ENCODE results near the gene OR2J3. TPM values are rescaled to one million over a fixed set of nuclear protein-coding genes. Genes with fewer than 3 reads are reported as not detected.
"Not testable (repeated sequence)": the region's sequence is repeated elsewhere in the genome, so short reads cannot be mapped to it uniquely, and the experiment has no call there.

Gene OR2J3
- total RNA-seq, 1 experiment from 2014 or later: not detected

- H3K36me3 ChIP-seq (ENCODE audit: insufficient read depth, low read length, poor library complexity, severe bottlenecking): no peaks in the 10 kb centered on the region
- no peaks in the 10 kb centered on the region for H3K4me1 ChIP-seq (ENCODE audit: insufficient read depth, low read length, poor library complexity, severe bottlenecking)
- BruUV-seq (replicated peaks): no TSS peak
- CTCF ChIA-PET: no interaction called here
- peaks cover 10% of the 10 kb centered on the region for H3K9me3 ChIP-seq (ENCODE audit: low read depth, low read length, poor library complexity, severe bottlenecking)
- H3K4me3 ChIP-seq (ENCODE audit: low read depth, low read length, poor library complexity, severe bottlenecking): no peak overlapping the region
- no peaks in the 10 kb centered on the region for H3K27me3 ChIP-seq (replicated peaks; ENCODE audit: insufficient read depth, low read depth, low read length, poor library complexity)
- TF ChIP-seq, protein P1, sequence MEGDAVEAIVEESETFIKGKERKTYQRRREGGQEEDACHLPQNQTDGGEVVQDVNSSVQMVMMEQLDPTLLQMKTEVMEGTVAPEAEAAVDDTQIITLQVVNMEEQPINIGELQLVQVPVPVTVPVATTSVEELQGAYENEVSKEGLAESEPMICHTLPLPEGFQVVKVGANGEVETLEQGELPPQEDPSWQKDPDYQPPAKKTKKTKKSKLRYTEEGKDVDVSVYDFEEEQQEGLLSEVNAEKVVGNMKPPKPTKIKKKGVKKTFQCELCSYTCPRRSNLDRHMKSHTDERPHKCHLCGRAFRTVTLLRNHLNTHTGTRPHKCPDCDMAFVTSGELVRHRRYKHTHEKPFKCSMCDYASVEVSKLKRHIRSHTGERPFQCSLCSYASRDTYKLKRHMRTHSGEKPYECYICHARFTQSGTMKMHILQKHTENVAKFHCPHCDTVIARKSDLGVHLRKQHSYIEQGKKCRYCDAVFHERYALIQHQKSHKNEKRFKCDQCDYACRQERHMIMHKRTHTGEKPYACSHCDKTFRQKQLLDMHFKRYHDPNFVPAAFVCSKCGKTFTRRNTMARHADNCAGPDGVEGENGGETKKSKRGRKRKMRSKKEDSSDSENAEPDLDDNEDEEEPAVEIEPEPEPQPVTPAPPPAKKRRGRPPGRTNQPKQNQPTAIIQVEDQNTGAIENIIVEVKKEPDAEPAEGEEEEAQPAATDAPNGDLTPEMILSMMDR (conservative IDR thresholded peaks at IDR 0.05; ENCODE audit: low read depth, low read length): no peak
- TF ChIP-seq EZH2 (IDR thresholded peaks at IDR 0.05; ENCODE audit: borderline replicate concordance, low read depth, low read length, poor library complexity, severe bottlenecking): no peak
- POLR2A ChIA-PET (ENCODE audit: low non-redundant PET): no interaction called here
- no peak for DNase-seq (ENCODE audit: low spot score)
- intact Hi-C loops (cut with micrococcal nuclease; ENCODE audit: unreplicated experiment): no loop called here
- H3K27ac ChIP-seq (ENCODE audit: low read depth, low read length, poor library complexity, severe bottlenecking): no peak overlapping the region
Observed at GRCh38 chr6:29142309-29142708, 34.5 kb downstream of the OR2J3 start.

DNA sequence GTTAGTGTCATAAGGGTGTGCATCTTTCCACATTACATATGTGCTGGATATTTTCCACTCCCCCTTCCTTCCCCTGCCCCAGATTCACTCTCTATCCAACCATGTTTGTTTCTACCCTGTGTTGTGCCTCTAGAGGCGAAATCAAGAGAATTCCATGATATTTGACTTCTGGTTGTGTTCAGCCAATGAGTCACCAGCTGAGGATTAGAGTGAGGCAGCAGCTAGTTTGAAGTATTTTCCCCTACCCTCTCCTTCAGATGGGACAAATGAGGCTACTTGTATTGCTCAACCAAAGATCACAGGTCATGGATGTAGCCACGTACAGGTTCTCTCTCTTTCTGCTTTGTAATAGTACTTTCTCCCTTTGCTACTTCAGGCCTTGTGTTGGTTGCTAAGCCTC lies 38.3 kb downstream of the OR2J3 start:
- POLR2A ChIA-PET (ENCODE audit: low non-redundant PET): no interaction called here
- Histone ChIP-seq H3K36me3 (ENCODE audit: insufficient read depth, low read length, poor library complexity, severe bottlenecking) (no peaks in the 10 kb centered on the region), H3K4me1 (ENCODE audit: insufficient read depth, low read length, poor library complexity, severe bottlenecking) (no peaks in the 10 kb centered on the region), H3K27me3 (replicated peaks; ENCODE audit: insufficient read depth, low read depth, low read length, poor library complexity) (no peaks in the 10 kb centered on the region), H3K27ac (ENCODE audit: low read depth, low read length, poor library complexity, severe bottlenecking) (no peak overlapping the region), H3K4me3 (ENCODE audit: low read depth, low read length, poor library complexity, severe bottlenecking) (no peak overlapping the region), H3K9me3 (ENCODE audit: low read depth, low read length, poor library complexity, severe bottlenecking) (peaks cover 10% of the 10 kb centered on the region)
- CTCF ChIA-PET: no interaction called here
- intact Hi-C loops (cut with micrococcal nuclease; ENCODE audit: unreplicated experiment): no loop called here
- no peak for DNase-seq (ENCODE audit: low spot score)
- BruUV-seq (replicated peaks): no TSS peak
- TF ChIP-seq, protein P1 (conservative IDR thresholded peaks at IDR 0.05; ENCODE audit: low read depth, low read length): no peak
- no peak for TF ChIP-seq EZH2 (IDR thresholded peaks at IDR 0.05; ENCODE audit: borderline replicate concordance, low read depth, low read length, poor library complexity, severe bottlenecking)

- Histone ChIP-seq H3K9me3 (ENCODE audit: low read depth, low read length, poor library complexity, severe bottlenecking) (peaks cover 10% of the 10 kb centered on the region), H3K4me1 (ENCODE audit: insufficient read depth, low read length, poor library complexity, severe bottlenecking) (no peaks in the 10 kb centered on the region), H3K27me3 (replicated peaks; ENCODE audit: insufficient read depth, low read depth, low read length, poor library complexity) (no peaks in the 10 kb centered on the region), H3K4me3 (ENCODE audit: low read depth, low read length, poor library complexity, severe bottlenecking) (no peak overlapping the region), H3K36me3 (ENCODE audit: insufficient read depth, low read length, poor library complexity, severe bottlenecking) (no peaks in the 10 kb centered on the region), H3K27ac (ENCODE audit: low read depth, low read length, poor library complexity, severe bottlenecking) (no peak overlapping the region)
- intact Hi-C loops (cut with micrococcal nuclease; ENCODE audit: unreplicated experiment): no loop called here
- BruUV-seq (replicated peaks): no TSS peak
- DNase-seq (ENCODE audit: low spot score): no peak
- no peak for TF ChIP-seq EZH2 (IDR thresholded peaks at IDR 0.05; ENCODE audit: borderline replicate concordance, low read depth, low read length, poor library complexity, severe bottlenecking)
- TF ChIP-seq, protein P1 (conservative IDR thresholded peaks at IDR 0.05; ENCODE audit: low read depth, low read length): no peak
- CTCF ChIA-PET: no interaction called here
- POLR2A ChIA-PET (ENCODE audit: low non-redundant PET): no interaction called here
Observed at GRCh38 chr6:29147074-29147473, 39.2 kb downstream of the OR2J3 start.

DNA sequence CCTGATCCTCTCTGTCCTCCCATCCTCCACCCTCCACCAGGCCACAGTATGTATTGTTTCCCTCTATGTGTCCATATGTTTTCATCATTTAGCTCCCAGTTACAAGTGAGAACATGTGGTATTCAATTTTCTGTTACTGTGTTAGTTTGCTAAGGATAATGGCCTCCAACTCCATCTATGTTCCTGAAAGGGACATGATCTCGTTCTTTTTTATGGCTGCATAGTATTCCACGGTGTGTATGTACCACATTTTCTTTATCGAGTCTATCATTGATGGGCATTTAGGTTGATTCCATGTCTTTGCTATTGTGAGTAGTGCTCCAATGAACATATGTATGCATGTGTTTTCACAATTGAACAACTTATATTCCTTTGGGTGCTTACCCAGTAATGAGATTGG lies 41.6 kb downstream of the OR2J3 start:
- BruUV-seq (replicated peaks); DNase-seq (ENCODE audit: low spot score); CTCF ChIA-PET; H3K27ac ChIP-seq (ENCODE audit: low read depth, low read length, poor library complexity, severe bottlenecking); H3K36me3 ChIP-seq (ENCODE audit: insufficient read depth, low read length, poor library complexity, severe bottlenecking); H3K4me3 ChIP-seq (ENCODE audit: low read depth, low read length, poor library complexity, severe bottlenecking); H3K27me3 ChIP-seq (replicated peaks; ENCODE audit: insufficient read depth, low read depth, low read length, poor library complexity); H3K4me1 ChIP-seq (ENCODE audit: insufficient read depth, low read length, poor library complexity, severe bottlenecking); intact Hi-C loops (cut with micrococcal nuclease; ENCODE audit: unreplicated experiment); POLR2A ChIA-PET (ENCODE audit: low non-redundant PET); H3K9me3 ChIP-seq (ENCODE audit: low read depth, low read length, poor library complexity, severe bottlenecking): not testable (repeated sequence)

All from A673 (cell line).